ENCODE data around the gene RNPEP.

DNA sequence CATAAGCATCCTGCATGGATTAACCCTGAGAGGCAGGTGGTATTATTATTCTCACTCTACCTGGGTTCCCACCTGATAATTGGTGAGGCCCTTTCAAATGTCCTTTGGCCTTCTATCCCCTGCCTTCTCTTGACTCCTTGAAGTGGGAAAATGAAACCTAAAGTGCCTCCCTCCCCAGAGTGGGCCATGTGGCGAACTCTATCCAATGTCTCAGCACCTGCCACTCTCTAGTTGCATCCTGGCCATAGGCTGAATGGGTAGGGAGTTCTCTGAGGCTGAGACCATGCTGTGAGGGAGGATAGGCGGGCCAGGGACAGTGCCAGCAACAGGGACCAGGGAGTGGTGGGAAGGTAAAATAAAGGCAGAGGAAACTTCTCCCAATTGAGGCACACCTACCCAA is 63.3 kb downstream of the RNPEP start:
- TF ChIP-seq, protein P1, sequence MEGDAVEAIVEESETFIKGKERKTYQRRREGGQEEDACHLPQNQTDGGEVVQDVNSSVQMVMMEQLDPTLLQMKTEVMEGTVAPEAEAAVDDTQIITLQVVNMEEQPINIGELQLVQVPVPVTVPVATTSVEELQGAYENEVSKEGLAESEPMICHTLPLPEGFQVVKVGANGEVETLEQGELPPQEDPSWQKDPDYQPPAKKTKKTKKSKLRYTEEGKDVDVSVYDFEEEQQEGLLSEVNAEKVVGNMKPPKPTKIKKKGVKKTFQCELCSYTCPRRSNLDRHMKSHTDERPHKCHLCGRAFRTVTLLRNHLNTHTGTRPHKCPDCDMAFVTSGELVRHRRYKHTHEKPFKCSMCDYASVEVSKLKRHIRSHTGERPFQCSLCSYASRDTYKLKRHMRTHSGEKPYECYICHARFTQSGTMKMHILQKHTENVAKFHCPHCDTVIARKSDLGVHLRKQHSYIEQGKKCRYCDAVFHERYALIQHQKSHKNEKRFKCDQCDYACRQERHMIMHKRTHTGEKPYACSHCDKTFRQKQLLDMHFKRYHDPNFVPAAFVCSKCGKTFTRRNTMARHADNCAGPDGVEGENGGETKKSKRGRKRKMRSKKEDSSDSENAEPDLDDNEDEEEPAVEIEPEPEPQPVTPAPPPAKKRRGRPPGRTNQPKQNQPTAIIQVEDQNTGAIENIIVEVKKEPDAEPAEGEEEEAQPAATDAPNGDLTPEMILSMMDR (IDR thresholded peaks at IDR 0.05) = no peak
- TF ChIP-seq POLR2AphosphoS5 (IDR thresholded peaks at IDR 0.05) (no peak), EP300 (IDR thresholded peaks at IDR 0.05) (no peak), POLR2A (IDR thresholded peaks at IDR 0.05) (no peak)

Data from upper lobe of left lung (tissue), 4 donors.